Peyer's patch (tissue), 4 donors: ENCODE results near the gene RAD17. TPM values are rescaled to one million over a fixed set of nuclear protein-coding genes. Genes with fewer than 3 reads are reported as not detected.

Experiments used
- DNase-seq, 3 donors: peaks; one replicate each; pipeline ENCODE4 v3.0.0-alpha.2; 2017 to 2019
- H3K27ac ChIP-seq, 4 donors: fragments of 200-600 bp; sonication (generic); one replicate each; pipeline ENCODE4 v1.5.1; 2016 to 2019
- H3K27me3 ChIP-seq, 2 donors: fragments of 200-600 bp; sonication (generic); one replicate each; pipeline ENCODE4 v1.5.1; 2019
- H3K36me3 ChIP-seq, 3 donors: fragments of 200-600 bp; sonication (generic); one replicate each; pipeline ENCODE4 v1.5.1; 2016 to 2019
- H3K4me1 ChIP-seq, 4 donors: fragments of 200-600 bp; sonication (generic); one replicate each; pipeline ENCODE4 v1.5.1; 2016 to 2019
- H3K4me3 ChIP-seq, 4 donors: fragments of 200-600 bp; sonication (generic); 1 replicate in 3 of 4; 2 replicates in 1 of 4; pipeline ENCODE4 v1.5.1; 2016 to 2019; ENCODE audit warnings: mild to moderate bottlenecking in 1 of 4
- H3K9me3 ChIP-seq, 4 donors: fragments of 200-600 bp; sonication (generic); one replicate each; pipeline ENCODE4 v1.5.1; 2016 to 2019; ENCODE audit warnings: mild to moderate bottlenecking in 1 of 4
- CTCF ChIP-seq, 6 experiments: fragments of 450-650 bp in 4 of 6; fragments of 200-600 bp in 2 of 6; sonication (generic) in 1 of 6; IDR thresholded peaks; one replicate each; pipeline ENCODE4 v1.5.1; 2017 to 2019; ENCODE audit warnings: antibody characterized with exemption in 6 of 6, mild to moderate bottlenecking in 3 of 6, moderate library complexity in 1 of 6
- POLR2A ChIP-seq, 2 donors: fragments of 450-650 bp; IDR thresholded peaks; one replicate each; pipeline ENCODE4 v1.5.1; 2017; ENCODE audit warnings: antibody characterized with exemption in 2 of 2, mild to moderate bottlenecking in 2 of 2, moderate library complexity in 2 of 2
- total RNA-seq, 4 donors: library from RNA; depleted of rRNA; stranded (reverse); fragments of >200 nt; gene quantifications; one replicate each; pipeline ENCODE4 v1.1.0, GENCODE V29; 2016

The RAD17 gene
- total RNA-seq, 4 donors from 2014 or later, result 7.3 to 47.0 (median 21.7) TPM

GRCh38 chr5:69462170-69462569 lies 92.6 kb downstream of the RAD17 start:
- Histone ChIP-seq H3K4me3 (no peak overlapping the region), H3K27ac (no peak overlapping the region), H3K9me3 (no peaks in the 10 kb centered on the region), H3K27me3 (no peaks in the 10 kb centered on the region), H3K36me3 (no peaks in the 10 kb centered on the region), H3K4me1 (no peaks in the 10 kb centered on the region)
- no peak for DNase-seq
- no peak for TF ChIP-seq CTCF (IDR thresholded peaks at IDR 0.05)
- TF ChIP-seq POLR2A (IDR thresholded peaks at IDR 0.05), result no peak

Other genes starting within 250 kb of the RAD17 start
- gene CCNB1, start 202.7 kb upstream of the RAD17 start, total RNA-seq, result 10 to 100 TPM in 2 of 4 donors, 1 to 10 TPM in 2; 8.1 to 22.3 (median 11.2) TPM
- 10 to 100 TPM in 1 of 4 donors, 1 to 10 TPM in 3; 2.9 to 11.6 (median 3.9) TPM for gene CENPH, start 180.2 kb upstream of the RAD17 start, total RNA-seq
- gene CDK7, start 134.9 kb upstream of the RAD17 start, total RNA-seq, result 10 to 100 TPM in 3 of 4 donors, 1 to 10 TPM in 1; 8.2 to 56.0 (median 25.1) TPM
- 10 to 100 TPM; 14.0 to 23.9 (median 19.6) TPM for gene CCDC125, start 37.0 kb upstream of the RAD17 start, total RNA-seq
- 10 to 100 TPM in 2 of 4 donors, 1 to 10 TPM in 2; 5.0 to 31.0 (median 10.9) TPM for gene AK6, start 298 bp upstream of the RAD17 start, total RNA-seq
- gene TAF9, start 298 bp upstream of the RAD17 start, total RNA-seq, result 10 to 100 TPM; 27.1 to 37.1 (median 32.9) TPM
- gene MARVELD2, start 45.3 kb downstream of the RAD17 start, total RNA-seq, result 10 to 100 TPM in 3 of 4 donors, 1 to 10 TPM in 1; 9.1 to 67.3 (median 46.3) TPM
- 100 to 1,000 TPM in 1 of 4 donors, 10 to 100 TPM in 3; 64.7 to 103 (median 76.7) TPM for gene OCLN, start 123.0 kb downstream of the RAD17 start, total RNA-seq
- 10 to 100 TPM; 13.8 to 27.5 (median 20.6) TPM for gene GTF2H2C, start 190.4 kb downstream of the RAD17 start, total RNA-seq